Dendritic cell treated with granulocyte-macrophage colony-stimulating factor and Interleukin-4, amounts not matched to agents 40 ng/mL and 50 ng/mL, for 4 days (primary cell): Measurements from ENCODE around the gene VPS16.

Experiments used
- H3K27ac Mint-ChIP-seq: one replicate; pipeline ENCODE4 v1.8.0; 2022; ENCODE audit warnings: mild to moderate bottlenecking, mixed read lengths
- H3K27me3 Mint-ChIP-seq: one replicate; pipeline ENCODE4 v1.8.0; 2022; ENCODE audit warnings: mild to moderate bottlenecking, mixed read lengths
- H3K36me3 Mint-ChIP-seq: one replicate; pipeline ENCODE4 v1.8.0; 2022; ENCODE audit warnings: low read depth, mixed read lengths
- H3K4me1 Mint-ChIP-seq: one replicate; pipeline ENCODE4 v1.8.0; 2022; ENCODE audit warnings: low read depth, mixed read lengths
- H3K4me3 Mint-ChIP-seq: one replicate; pipeline ENCODE4 v1.8.0; 2022; ENCODE audit warnings: mild to moderate bottlenecking, moderate library complexity, mixed read lengths
- H3K9me3 Mint-ChIP-seq: one replicate; pipeline ENCODE4 v1.8.0; 2022; ENCODE audit warnings: mixed read lengths
- intact Hi-C: fragments of 100-400 bp; cut with micrococcal nuclease; formaldehyde crosslinking; loops from one replicate; pipeline ENCODE4 v1.15.0; 2022

Gene VPS16

DNA sequence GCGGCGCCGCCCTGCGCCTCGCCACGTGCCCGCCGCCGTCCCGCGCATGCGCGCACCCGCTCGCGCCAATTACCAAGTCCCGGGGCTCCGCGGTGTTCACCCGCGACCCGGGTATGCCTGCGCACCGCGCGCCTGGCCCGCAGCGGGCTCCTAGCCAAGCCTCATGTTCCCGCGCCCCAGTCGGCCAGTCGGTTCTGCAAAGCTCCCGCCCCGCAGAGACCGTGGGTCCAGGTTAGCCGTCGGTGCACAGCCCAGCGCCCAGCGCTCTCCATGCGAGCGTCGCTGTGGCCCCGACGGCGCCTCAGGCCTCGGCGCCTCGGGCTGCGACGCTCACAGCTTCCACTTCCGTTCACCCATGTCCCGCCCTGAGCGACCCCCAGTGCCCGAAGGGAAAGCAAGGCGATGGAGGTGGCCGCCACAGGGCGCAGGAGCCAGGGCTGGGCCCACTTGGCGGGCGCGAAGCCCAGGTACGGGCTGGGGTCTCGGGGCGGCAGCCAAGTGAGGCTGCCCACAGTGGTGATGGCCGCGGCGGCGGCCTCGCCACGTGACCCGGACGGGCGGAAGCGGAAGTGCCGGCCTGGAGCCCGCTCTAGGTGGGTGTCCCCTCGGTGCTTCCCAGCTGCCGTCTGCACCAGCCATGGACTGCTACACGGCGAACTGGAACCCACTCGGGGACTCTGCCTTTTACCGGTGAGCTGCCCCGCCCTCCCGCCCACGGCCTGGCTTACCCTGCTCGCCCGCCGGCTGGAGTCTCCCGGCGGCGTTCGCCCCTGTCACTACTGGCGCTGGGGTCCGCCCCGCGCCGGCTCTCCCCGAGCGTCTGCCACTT is at the start of gene VPS16, which contains the start of gene PCED1A:
Gene VPS16, plus strand, starts transcription at position 608 of the 829 bp plus-strand sequence. Its CDS starts 30 bp downstream, at position 638.
Gene PCED1A, minus strand, starts transcription at position 518 of the 829 bp plus-strand sequence. CDS start 743 bp downstream, outside the sequence.
- Mint-ChIP-seq H3K27ac (peak within 1 kb of the TSS; percentile 93), H3K27me3 (peaks cover 2% of the 10 kb centered on the region), H3K36me3 (peaks cover 67% of the 10 kb centered on the region), H3K9me3 (no peaks in the 10 kb centered on the region), H3K4me3 (peak within 1 kb of the TSS; percentile 88), H3K4me1 (peaks cover 62% of the 10 kb centered on the region)
- intact Hi-C loops: loop anchor here (1.0 to 2.0 kb wide), 2 partner anchors 8 to 30 kb away; no protein-coding TSS in a partner anchor

DNA sequence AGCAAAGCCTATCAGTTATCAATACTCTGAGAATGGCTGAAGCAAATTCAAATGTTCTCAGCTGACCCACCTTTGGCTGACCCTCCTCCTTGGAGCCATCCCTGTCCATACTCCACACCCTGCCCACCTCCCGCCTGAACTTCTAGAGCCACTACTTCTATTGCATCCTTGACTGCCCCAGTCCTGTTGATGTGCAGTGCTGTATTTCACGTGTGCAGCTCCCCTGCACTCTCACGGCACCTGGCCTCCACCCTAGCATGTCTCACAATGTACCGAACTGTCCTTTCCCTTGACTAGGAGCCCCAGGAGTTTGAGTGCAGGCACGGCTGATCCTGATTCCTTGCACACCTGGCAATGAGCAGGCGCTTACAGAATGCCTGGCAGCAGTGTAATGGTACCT is 47.1 kb upstream of the VPS16 start:
- H3K4me3 Mint-ChIP-seq: no peak overlapping the region
- H3K27me3 Mint-ChIP-seq: peaks cover 27% of the 10 kb centered on the region
- H3K36me3 Mint-ChIP-seq: no peaks in the 10 kb centered on the region
- intact Hi-C loops: no loop called here
- H3K27ac Mint-ChIP-seq: no peak overlapping the region
- H3K4me1 Mint-ChIP-seq: no peaks in the 10 kb centered on the region
- no peaks in the 10 kb centered on the region for H3K9me3 Mint-ChIP-seq

DNA sequence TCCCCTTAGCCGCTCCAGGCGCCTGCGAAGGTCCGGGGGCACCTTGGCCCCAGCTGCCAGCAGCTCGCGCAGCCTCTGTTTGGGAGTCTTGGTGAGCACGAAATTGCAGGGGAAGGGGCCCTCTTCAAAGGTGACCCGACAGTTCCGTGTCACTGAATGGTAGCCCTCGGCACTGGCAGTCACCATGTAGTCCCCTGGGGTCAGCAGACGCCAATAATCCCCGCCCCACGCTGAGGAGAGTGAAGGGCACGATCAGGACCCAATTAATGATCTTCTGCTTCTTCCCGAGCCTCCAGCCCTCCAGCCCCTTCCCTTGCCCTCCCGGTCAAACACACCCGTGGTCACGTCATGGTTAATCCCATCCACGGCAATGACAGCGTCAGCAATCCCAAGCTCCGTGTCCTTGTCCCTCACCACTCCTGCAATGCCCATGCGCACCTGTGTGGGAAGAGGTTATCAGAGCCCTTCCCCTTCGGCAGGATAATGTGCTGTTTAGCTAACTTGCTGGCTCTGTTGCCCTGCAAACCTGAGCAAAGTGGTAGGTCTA is 46.3 kb upstream of the VPS16 start:
- peaks cover 6% of the 10 kb centered on the region for H3K4me1 Mint-ChIP-seq
- H3K27ac Mint-ChIP-seq: no peak overlapping the region
- H3K27me3 Mint-ChIP-seq: peaks cover 31% of the 10 kb centered on the region
- no peaks in the 10 kb centered on the region for H3K9me3 Mint-ChIP-seq
- no peak overlapping the region for H3K4me3 Mint-ChIP-seq
- intact Hi-C loops: no loop called here
- H3K36me3 Mint-ChIP-seq: no peaks in the 10 kb centered on the region

DNA sequence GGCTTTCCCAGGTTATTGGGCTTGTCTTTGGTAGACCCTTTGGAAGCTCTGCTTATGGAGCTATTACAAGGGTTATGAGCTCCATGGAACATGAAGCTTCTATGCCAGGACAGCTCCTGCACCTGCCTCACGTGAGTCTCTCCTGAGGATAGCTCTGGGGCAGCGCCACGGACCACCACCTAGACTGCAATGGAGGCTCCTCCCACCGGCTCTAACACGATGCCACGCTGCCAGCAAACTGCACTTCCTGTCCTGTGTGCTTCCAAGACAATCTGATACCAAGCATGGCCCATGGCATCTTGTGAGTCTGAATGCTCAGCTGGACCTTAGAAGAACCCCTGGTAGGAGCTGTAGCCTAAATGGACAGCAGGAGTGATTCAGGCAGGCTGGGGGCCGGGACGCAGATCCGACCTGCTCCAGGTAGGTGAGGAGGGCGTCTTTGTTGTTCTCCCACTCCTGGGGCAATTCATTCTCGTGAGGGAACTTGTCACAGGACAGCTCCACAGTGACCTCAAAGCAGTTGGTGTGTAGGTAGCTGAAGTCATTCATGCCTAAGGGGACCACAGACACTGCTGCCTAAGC is 45.6 kb upstream of the VPS16 start:
- Mint-ChIP-seq H3K4me1 (peaks cover 13% of the 10 kb centered on the region), H3K36me3 (no peaks in the 10 kb centered on the region), H3K27ac (no peak overlapping the region), H3K4me3 (no peak overlapping the region), H3K27me3 (peaks cover 33% of the 10 kb centered on the region), H3K9me3 (no peaks in the 10 kb centered on the region)
- intact Hi-C loops: no loop called here

DNA sequence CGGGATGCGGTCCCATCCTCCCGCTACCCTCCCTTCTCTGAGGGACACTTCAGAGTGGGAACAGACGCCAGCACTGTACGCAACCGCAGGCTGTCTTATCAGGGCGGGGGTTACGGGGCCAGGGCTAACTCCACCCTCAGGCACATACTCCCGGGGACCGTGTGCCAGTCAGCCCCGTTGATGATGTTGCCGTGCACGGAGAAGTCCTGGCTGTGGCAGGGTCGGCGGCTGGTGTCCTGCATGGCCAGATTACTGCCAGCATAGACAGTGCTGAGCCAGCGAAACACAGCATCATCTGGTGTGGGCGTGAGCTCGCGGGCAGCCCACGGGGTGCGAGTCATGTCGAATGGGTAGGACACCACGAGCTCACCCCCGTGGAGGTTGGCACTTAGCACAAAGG is 45.1 kb upstream of the VPS16 start:
- Mint-ChIP-seq H3K27ac (no peak overlapping the region), H3K4me3 (no peak overlapping the region), H3K9me3 (no peaks in the 10 kb centered on the region), H3K36me3 (no peaks in the 10 kb centered on the region), H3K27me3 (peaks cover 35% of the 10 kb centered on the region), H3K4me1 (peaks cover 16% of the 10 kb centered on the region)
- intact Hi-C loops: no loop called here

DNA sequence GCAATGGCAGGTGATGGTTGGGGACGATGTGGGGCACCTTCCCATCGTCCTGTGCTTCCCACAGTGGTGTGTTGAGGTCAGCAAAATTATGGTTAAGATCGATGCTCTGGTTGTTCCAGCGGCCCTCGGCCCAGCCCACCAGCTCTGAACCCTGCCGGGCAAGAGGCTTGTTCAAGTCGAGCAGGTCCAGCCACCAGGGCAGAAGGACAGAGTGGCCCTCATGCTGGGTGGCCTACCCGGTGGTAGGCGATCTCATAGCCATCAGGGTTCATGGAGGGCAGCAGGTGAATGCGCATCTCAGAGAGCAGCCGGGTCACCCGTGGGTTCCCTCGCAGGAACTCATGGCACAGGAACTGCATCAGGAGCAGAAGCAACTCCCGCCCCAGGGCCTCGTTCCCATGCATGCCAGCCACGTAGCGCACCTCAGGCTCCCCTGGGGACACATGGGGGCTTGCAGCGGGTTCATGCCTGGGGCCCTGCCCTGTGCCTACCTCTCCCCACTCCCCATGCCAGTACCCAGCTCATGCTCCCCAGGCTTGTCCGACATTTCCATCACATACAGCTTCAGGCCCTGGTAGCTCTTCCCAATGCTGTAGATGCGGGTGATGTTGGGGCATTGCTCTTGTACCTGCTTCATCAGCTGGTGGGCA is 44.4 kb upstream of the VPS16 start:
- intact Hi-C loops: no loop called here
- Mint-ChIP-seq H3K4me3 (no peak overlapping the region), H3K27me3 (peaks cover 42% of the 10 kb centered on the region), H3K9me3 (no peaks in the 10 kb centered on the region), H3K36me3 (no peaks in the 10 kb centered on the region), H3K4me1 (peaks cover 23% of the 10 kb centered on the region), H3K27ac (no peak overlapping the region)

DNA sequence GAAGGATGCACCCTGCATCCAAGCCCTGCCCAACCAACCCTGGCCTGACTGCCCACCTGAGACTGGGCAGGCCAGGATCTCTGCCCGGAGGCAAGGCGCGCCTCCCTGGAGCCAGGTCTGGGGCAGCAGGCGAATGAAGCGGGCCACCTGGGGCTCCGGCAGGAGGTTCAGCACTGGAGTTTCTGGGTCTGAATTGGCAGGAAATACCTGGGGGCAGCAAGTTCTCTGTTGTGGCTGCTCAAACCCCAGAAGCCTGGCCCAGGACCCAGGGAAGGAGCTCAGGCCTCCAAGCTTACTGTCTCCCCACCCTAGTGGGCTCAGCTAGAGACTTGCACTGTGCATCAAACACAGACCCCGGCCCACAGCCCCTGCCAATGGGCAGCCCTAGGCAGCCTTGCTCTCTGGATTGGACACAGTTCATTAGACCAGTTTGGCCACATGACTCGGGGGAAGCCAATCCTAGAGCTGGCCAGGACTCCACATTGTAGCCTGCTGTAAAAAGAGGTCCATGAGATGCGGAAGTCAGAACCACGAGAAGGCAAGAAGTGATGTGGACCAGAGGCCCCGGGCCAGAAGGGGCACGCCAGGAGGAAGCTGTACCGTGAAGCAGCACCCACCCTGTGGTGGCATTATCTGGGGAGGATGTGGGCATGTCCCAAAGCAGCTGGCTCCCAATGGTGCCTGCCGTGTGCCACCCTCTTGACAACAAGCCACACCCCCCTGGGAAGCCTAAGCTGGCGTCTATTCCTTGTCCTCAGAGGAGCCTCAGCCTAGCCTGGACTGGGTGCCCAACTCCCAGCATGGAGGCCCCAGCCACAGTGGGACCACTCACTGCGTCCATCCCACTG is 43.2 kb upstream of the VPS16 start:
- intact Hi-C loops: no loop called here
- no peaks in the 10 kb centered on the region for H3K9me3 Mint-ChIP-seq
- H3K27me3 Mint-ChIP-seq: peaks cover 52% of the 10 kb centered on the region
- no peak overlapping the region for H3K27ac Mint-ChIP-seq
- H3K4me3 Mint-ChIP-seq: no peak overlapping the region
- H3K36me3 Mint-ChIP-seq: no peaks in the 10 kb centered on the region
- H3K4me1 Mint-ChIP-seq: peaks cover 27% of the 10 kb centered on the region

DNA sequence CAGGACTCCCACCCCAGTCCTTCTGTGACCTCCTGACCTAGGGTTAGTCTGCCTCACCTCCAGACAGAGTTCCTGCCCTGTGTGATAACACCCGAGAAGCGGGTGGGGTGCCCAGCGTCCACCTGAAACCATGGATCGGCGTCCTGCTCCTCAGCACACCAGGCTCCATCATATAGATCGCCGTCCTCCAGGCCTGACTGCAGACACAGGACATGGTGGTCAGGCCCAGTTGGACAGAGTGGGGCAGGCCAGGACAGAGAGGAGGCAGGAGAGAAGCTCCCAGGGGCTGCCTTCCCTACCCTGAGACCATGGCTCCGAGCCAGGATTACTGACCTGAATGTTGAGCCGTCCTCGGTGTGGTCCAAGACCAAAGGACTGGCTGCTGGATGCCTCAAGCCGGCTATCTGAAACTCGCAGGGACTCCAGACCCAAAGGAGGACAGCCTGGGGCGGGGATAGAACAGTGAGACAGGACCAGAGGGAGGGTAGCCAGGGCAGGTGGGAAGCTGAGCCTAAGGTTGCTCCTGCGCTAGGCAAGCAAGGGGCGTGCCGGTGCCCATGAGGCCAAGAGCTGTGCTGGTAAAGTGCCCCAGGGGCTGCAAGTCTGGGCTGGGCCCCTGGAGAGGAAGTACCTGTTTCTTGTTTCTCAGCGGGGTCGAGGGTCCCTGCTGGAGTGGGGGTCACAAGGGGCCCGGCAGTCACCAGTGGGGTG is 42.3 kb upstream of the VPS16 start:
- peaks cover 51% of the 10 kb centered on the region for H3K27me3 Mint-ChIP-seq
- H3K4me3 Mint-ChIP-seq: no peak overlapping the region
- intact Hi-C loops: no loop called here
- H3K36me3 Mint-ChIP-seq: no peaks in the 10 kb centered on the region
- no peak overlapping the region for H3K27ac Mint-ChIP-seq
- H3K4me1 Mint-ChIP-seq: peaks cover 30% of the 10 kb centered on the region
- H3K9me3 Mint-ChIP-seq: no peaks in the 10 kb centered on the region

DNA sequence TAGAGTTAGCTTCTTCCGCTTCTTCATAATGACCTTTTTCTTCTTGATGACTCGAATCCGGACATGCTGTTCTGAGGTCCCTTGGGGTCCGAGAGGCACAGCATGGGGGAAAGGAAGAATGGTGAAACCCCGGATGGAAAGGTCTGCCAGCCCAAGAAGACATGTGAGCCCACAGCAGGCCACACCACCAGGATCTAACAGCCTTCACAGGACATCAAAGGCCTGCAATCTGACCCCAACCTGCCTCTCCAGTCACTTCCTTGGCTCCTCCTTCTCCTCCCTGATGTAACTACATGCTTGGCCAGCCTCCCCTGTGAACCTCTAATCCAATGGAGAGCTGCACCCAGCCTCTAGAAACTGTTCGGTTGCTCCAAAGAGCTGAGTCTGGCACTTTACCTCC is 41.7 kb upstream of the VPS16 start:
- Mint-ChIP-seq H3K27me3 (peaks cover 51% of the 10 kb centered on the region), H3K4me1 (peaks cover 30% of the 10 kb centered on the region), H3K27ac (peak overlapping the region; percentile 50), H3K4me3 (no peak overlapping the region), H3K36me3 (no peaks in the 10 kb centered on the region), H3K9me3 (no peaks in the 10 kb centered on the region)
- intact Hi-C loops: no loop called here

DNA sequence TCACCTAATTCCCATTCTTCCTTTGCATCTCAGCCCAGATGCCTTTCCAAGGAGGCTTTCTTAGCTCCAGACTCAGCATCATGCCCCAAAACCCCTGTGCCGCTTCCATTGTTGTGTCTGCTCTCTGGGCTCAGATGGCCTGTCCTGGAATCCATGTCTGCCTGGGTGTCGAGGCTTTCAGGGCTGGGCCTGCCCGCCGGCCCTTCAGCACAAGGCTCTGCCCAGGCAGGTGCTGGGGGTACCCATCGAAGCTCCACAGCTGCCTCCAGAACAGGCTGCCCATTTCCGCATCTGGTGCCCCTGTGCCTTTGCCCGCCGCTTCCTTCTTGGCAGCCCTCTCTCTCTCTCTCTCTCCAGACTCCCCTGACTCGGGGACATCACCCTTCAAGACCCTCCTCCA is 41.3 kb upstream of the VPS16 start:
- Mint-ChIP-seq H3K4me3 (peak overlapping the region; percentile 73), H3K36me3 (no peaks in the 10 kb centered on the region), H3K27me3 (peaks cover 56% of the 10 kb centered on the region), H3K9me3 (no peaks in the 10 kb centered on the region), H3K4me1 (peaks cover 30% of the 10 kb centered on the region), H3K27ac (peak overlapping the region; percentile 50)
- intact Hi-C loops: no loop called here

DNA sequence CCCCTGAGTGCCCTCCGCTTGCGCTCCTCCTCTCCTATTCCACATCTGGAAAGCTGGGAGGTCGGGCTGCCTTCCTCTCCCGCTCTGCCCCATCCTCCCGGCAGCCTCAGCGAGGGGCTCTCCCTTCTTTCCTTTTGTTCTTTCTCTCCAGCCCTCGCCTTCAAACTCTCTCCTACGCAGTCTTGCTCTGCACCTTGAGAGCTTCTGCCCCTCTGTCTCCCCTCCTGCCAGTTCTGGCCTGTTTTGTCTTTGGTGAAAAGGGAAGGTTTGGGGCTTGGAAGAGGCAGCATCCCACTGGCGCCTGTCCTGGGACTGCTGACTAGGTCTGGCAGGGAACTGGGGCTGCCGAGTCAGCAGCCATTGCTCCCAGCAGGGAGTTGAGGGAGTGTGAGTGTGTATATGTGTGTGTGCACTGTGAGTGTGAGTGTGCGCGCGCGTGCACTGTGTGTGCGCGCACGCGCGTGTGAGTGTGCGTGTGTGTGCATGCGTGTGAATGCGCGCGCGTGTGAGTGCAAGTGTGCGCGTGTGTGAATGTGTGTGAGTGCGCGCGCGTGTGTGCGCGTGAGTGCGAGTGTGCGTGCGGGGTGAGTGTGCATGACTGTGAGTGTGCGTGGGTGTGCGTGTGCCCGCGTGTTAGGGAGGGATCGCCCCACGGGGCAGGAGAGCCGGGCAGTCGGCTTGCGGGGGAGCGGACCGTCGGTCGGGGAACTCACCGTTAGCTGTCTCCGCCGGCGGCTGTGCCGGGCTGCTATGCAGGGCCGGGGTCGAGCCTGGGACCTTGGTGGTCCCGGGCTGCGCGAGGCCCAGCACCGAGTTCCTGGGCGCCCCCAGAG is 40.6 kb upstream of the VPS16 start:
- intact Hi-C loops: no loop called here
- peaks cover 30% of the 10 kb centered on the region for H3K4me1 Mint-ChIP-seq
- H3K27me3 Mint-ChIP-seq: peaks cover 62% of the 10 kb centered on the region
- no peaks in the 10 kb centered on the region for H3K36me3 Mint-ChIP-seq
- H3K4me3 Mint-ChIP-seq: peak overlapping the region; percentile 73
- H3K27ac Mint-ChIP-seq: peak overlapping the region; percentile 50
- no peaks in the 10 kb centered on the region for H3K9me3 Mint-ChIP-seq

DNA sequence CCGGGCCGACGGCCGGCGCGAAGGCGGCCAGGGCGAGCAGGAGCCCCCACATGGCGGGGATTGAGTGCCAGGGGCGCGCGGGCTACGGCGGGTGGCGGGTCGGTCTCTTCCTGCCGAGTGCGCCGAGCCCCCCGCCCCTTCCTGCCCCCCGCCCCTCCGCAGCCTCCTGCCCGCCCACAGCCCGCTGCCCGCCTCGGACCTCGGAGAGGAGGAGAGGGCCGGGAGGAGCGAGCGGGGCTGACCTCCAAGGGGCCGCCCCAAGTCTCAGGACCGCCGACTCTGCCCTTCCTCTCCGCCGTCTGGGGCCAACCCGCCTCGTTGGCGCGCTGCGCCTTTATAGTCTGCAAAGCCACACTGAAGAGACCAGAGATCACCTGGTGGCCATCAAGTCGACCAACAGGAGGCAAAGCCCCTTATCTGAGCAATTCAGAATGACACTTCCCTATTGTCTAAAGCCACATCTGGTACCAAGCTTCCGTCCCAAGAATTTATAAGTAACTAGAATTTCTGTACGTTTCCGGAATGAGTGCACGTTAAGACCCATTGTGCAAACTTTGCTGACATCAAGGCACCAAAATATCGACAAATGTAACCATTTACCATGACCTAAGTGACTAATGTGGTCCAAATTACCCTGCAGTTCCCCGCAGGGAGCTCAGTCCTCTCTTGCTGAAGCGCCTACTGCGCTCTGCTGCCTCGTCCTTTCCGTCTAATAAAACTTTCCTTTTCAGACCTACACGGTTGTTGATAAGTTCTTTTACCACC is 39.8 kb upstream of the VPS16 start, which contains the start of gene CPXM1:
Gene CPXM1, minus strand, starts transcription at position 107 of the 765 bp plus-strand sequence. Its CDS starts 55 bp downstream, at position 52.
- peaks cover 70% of the 10 kb centered on the region for H3K27me3 Mint-ChIP-seq
- no peaks in the 10 kb centered on the region for H3K36me3 Mint-ChIP-seq
- no peaks in the 10 kb centered on the region for H3K9me3 Mint-ChIP-seq
- H3K27ac Mint-ChIP-seq: peak within 1 kb of the TSS; percentile 50
- intact Hi-C loops: no loop called here
- peaks cover 30% of the 10 kb centered on the region for H3K4me1 Mint-ChIP-seq
- H3K4me3 Mint-ChIP-seq: peak within 1 kb of the TSS; percentile 73
